GM18858 (cell line): ENCODE results near the gene RUSC1.
A peak's percentile ranks its signal among the peaks of the same experiment; 100 is the strongest.
"Not testable (repeated sequence)": the region's sequence is repeated elsewhere in the genome, so short reads cannot be mapped to it uniquely, and the experiment has no call there.

Source experiments
- ATAC-seq: cut with Tn5 transposase; IDR thresholded peaks from one replicate; pipeline ENCODE4 v1.9.1; 2021; ENCODE audit not compliant: unreplicated experiment

RUSC1 gene, protein sequence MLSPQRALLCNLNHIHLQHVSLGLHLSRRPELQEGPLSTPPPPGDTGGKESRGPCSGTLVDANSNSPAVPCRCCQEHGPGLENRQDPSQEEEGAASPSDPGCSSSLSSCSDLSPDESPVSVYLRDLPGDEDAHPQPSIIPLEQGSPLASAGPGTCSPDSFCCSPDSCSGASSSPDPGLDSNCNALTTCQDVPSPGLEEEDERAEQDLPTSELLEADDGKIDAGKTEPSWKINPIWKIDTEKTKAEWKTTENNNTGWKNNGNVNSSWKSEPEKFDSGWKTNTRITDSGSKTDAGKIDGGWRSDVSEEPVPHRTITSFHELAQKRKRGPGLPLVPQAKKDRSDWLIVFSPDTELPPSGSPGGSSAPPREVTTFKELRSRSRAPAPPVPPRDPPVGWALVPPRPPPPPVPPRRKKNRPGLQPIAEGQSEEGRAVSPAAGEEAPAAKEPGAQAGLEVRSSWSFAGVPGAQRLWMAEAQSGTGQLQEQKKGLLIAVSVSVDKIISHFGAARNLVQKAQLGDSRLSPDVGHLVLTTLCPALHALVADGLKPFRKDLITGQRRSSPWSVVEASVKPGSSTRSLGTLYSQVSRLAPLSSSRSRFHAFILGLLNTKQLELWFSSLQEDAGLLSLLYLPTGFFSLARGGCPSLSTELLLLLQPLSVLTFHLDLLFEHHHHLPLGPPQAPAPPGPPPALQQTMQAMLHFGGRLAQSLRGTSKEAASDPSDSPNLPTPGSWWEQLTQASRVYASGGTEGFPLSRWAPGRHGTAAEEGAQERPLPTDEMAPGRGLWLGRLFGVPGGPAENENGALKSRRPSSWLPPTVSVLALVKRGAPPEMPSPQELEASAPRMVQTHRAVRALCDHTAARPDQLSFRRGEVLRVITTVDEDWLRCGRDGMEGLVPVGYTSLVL

DNA sequence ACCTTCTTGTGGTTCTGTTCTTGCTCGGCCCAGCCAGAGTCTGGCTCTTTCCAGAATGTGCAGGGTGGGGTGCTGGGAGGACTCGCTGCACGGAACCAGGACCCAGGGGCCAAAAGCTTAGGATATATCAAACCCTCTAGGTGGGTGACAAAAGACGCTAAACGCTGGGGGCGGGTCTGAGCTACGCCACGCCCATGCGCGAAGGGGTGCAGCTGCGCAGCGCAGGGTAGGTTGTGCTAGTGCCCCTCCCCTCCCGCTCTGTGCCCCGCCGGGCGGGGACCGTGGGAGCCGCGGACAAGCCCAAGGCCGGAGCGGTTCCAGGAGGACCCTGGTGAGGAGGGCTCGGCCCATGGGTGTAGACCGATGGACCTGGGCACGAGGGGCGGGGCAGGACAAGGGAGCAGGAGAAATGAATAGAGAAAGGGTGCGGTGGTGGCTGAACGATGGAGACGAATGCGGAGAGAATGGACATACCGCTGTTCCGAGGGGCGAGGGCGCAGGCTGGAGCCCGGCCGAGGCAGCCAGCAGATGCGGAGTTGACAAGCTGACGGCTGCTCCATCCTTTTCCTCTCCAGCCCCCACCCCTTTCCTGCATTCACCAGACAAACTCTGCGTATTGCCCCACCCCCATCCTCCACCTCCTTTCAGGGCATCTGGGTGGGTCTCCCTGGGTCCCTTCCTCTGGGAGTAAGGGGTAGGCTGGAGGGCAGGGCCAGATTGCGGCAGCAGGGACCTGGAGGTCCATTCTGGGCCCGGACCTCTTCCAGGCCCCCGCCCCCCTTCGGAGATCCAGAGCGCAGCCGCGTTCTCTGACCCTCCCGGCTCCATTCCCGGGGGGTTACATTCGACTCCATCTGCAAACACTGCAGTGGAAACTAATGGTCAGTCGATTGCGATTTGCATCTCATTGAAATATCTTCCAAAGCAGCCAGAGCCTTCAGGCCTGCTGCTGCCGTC lies at the start of gene RUSC1:
RUSC1 (plus strand) TSS at position 234 of the 957 bp plus-strand sequence. CDS start 880 bp downstream, outside the sequence.
- ATAC-seq, result no peak

DNA sequence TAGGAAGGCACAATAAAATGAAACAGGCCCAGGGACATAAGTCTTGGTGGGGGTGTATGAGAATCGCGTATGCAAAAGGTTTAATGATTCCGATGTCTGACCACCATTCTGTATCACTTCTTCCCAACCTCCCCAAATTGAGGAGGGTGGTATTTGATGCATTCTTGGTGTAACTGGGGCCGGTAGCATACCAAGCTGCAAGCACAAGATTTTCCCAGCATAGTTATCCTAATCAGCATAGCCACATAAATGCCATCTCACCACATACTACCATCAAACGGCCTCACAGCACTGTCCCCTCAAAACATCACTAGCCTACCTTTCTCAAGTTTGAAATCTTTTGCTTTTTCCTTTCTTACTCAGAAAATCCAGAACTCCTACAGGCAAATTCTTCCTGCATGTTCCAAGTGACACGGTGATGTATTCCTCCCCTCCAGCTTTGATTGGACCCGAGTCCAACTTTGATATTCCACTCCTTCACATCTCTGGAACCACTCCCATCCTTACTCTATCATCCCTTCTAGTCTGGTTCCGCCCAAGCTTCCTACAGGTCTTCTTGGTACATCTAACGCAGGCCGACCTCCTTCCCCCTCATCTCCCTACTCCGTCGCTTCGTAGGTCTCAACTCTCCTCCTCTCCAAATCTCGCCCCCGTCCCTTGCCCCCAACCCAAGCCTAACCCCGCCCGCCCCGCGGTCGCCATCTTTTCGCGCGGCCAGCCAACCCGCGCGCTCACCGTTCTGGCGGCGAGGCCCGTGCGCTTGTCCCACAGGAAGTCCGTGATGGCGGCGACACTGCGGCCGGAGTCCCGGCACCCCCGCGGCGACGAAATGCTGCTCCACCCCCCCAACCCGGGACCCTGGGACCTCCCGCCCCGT lies 48.0 kb upstream of the RUSC1 start:
- ATAC-seq, result no peak

DNA sequence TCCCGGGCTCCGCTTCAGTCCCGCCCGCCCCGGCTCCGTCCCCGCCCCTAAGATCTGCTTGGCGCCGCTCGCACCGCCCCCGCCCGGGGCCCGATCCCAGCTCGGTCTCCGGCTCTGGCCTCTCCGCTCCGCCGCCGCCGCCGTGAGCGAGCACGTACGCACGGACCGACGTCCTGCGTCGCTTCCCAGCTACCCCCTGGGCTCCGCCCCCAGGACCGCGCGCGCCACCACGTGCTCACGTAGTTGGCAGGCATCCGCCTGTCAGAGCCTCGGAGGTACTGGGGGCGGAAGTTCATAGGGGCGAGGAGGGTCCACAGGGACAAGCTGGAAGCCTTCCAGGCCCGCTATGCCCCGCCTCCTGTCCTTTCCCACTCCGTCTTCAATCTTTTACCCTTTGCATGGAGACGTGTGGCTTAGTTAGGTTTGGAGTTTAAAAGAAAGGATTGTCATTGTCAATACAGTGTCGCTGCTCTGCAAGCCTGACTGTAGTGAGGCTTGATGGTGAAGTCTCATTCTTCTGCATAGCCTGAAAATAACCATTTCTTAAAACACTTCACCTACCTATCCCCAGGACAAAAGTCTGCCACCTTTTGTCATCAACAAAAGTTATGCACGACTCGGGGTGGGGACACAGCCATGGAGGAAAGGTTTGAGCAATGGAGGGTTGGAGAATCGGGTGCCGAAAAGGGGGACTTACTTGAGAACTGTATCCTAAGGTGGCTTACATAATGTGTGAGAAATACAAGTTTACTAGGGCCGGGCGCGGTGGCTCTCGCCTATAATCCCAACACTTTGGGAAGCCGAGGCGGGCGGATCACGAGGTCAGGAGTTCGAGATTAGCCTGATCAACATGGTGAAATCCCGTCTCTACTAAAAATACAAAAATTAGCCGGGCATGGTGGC lies 47.1 kb upstream of the RUSC1 start, which contains the start of gene CLK2:
CLK2 (minus strand) TSS at position 162 of the 903 bp plus-strand sequence. CDS start 2,527 bp downstream, outside the sequence.
- peak; percentile 59 for ATAC-seq

DNA sequence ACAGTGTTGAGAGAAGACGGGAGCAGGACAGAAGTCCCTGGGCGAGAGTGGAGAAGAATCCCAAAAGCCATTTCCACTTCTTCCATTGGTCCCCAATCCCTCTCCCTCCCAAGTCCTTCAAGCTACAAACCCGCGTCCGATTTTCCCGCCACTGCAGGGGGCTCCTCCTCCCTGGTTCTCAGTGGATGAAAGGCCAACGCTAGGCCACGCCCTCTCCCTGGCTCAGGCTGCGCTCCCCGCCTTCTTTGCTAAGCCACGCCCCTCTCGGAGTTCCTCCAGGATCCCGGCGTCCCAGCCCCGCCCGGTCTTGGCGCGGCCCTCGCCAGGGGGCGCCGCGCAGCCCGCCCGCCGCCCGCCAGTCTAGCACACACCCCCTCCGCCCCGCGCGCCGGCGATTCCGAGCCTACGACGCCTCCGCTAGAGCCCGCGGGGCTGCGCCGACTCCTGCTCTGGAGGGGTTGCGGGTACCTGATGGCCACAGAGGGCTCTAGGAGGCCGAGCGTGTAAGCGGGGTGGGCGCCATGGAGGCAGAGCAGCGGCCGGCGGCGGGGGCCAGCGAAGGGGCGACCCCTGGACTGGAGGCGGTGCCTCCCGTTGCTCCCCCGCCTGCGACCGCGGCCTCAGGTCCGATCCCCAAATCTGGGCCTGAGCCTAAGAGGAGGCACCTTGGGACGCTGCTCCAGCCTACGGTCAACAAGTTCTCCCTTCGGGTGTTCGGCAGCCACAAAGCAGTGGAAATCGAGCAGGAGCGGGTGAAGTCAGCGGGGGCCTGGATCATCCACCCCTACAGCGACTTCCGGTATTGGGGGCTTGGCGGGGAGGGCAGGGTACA lies 43.4 kb upstream of the RUSC1 start, which contains the start of gene HCN3:
HCN3 (plus strand) TSS at position 394 of the 832 bp plus-strand sequence; CDS start at position 522, 128 bp downstream.
- ATAC-seq, result peak; percentile 44

DNA sequence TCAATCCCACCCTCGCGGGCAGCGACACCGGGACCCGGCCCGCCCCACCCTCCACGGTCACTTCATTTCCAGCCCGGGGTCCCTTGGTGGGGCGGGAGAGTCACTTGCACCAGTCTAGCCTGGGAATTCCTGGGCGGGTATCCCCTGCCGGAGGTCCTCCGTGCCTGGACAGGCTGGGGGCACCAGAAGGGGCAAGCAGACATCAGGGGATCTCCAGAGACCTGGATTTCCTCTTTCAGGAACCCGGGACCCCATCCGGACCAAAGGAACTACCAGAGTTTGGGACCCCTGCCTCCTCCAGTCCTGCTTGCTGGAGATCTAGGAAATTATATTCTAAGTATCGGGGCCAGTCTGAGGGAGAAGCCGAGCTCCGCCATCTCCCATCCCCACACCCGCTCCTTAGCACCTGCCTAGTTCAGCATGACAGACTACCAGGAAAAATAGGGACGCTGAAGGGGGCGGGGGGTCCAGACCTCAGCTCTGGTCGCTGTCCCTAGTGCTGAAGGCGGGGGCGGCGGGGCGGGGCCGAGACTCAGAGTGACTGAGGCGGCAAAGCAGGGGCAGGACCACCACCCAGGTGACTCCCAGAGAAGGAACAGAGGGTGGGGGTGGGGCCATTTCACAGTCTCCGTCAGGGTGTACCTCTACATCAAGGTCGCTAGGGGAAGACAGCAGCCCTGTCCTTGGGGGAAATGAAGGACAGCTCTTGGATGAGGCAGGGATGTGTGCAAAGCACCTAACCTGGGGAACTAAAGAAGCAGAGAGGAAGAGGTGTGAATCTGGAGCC lies 42.6 kb upstream of the RUSC1 start:
- no peak for ATAC-seq

DNA sequence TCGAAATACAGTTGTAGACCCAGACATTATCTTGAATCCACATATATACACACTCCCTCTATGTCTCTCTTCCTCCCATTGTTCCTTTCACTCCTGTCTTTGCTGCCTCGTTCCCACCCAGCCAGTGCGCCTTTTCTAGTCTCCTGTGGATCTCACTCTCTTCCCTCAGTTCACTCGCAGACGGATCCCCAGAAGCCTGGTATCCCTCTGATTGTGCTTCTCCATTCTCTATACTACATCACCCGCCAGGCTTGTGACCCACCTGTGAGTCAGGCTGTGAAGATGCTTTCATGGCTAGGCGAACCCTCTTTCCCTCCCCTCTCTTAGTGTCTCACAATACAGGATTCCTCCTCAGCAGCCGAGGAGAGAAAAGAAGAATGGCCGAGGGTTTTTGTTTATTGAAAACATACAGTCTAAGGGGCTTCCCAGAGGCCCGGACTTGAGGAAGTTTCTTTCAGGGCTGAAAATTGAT lies 42.0 kb upstream of the RUSC1 start:
- ATAC-seq, result no peak

DNA sequence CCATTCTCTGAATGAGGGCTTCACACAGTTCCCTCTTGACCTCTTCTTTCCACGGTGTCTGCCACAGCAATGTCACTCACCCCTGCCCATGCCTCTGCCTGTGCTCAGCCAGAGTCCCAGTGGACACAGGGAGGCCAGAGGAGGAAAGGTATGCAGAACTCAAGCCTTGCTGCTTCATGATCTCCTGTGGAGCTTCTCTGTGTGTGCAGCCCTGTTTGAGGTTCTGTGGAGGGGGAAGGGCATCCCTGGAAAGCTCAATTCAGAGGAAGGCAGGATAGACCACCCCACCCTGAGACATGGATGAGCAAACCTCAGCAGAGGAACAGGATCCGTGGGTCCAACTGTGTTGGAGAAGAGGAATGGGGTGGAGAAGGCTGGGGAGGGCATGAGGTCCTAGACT lies 41.4 kb upstream of the RUSC1 start:
- no peak for ATAC-seq

DNA sequence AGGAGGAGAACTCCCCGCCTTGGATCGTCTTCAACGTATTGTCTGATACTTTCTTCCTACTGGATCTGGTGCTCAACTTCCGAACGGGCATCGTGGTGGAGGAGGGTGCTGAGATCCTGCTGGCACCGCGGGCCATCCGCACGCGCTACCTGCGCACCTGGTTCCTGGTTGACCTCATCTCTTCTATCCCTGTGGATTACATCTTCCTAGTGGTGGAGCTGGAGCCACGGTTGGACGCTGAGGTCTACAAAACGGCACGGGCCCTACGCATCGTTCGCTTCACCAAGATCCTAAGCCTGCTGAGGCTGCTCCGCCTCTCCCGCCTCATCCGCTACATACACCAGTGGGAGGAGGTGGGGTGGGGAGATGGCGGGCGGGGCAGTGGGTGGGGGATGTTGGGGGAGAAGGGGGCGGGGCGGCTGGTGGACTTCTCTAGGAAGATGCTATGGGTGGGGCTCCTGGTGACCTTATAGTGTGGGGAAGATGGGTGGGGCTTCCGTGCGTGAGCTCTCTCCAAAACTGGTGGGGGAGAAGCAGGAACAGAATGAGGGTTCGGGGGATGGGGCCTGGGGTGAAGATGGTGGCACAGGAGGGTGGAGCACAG lies 38.1 kb upstream of the RUSC1 start:
- no peak for ATAC-seq

DNA sequence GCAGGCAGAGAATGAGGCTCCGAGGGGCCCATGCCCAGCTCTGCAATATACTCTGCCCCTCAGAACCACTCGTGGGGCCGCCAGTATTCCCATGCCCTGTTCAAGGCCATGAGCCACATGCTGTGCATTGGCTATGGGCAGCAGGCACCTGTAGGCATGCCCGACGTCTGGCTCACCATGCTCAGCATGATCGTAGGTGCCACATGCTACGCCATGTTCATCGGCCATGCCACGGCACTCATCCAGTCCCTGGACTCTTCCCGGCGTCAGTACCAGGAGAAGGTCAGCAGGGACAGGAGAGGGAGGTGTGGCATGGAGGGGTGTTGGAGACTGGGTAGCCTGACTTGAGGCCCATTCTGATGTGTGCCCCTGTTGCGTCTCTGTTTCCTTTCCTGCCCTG lies 36.2 kb upstream of the RUSC1 start:
- no peak for ATAC-seq

DNA sequence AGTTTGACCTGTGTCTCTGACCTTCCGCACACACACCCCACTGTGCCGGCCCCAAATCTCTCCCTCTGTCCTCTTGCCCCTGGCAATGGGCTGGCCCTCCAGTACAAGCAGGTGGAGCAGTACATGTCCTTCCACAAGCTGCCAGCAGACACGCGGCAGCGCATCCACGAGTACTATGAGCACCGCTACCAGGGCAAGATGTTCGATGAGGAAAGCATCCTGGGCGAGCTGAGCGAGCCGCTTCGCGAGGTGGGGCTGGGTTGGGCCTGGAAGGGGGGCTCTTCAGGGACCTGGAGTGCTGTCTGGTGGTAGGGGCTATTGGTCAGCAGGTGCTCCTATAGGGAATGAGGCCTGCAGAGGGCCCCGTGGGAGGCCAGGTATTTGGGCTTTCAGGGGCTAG lies 35.6 kb upstream of the RUSC1 start:
- no peak for ATAC-seq

DNA sequence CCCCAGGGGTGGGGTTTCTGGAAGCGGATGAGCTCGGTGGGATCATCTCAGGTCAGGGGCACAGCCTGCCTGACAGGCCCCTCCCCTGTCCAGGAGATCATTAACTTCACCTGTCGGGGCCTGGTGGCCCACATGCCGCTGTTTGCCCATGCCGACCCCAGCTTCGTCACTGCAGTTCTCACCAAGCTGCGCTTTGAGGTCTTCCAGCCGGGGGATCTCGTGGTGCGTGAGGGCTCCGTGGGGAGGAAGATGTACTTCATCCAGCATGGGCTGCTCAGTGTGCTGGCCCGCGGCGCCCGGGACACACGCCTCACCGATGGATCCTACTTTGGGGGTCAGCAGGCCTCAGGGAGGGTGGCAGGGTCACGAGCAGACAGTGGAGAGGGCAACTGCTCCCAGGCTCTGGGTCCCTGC lies 35.1 kb upstream of the RUSC1 start:
- ATAC-seq, result no peak

DNA sequence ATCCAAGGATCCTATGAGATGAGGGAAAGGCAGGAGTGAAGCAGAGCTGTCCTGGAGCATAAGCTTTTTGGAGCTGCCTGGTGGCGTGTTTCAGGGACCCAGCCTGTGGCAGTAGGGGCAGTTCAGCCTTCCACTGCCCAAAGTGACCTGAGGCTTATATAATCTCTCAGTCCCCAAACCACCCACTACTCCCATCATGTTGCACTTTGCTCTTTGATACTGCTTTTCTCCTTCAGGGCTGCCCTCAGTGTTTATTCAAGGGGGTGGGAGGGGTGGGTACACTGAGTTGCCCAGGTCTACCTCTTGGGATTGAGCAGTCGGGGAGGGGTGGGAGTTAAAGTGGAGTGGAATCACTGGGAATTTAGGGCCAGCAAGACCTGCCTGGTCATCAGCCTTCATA lies 34.1 kb upstream of the RUSC1 start:
- ATAC-seq, result no peak

DNA sequence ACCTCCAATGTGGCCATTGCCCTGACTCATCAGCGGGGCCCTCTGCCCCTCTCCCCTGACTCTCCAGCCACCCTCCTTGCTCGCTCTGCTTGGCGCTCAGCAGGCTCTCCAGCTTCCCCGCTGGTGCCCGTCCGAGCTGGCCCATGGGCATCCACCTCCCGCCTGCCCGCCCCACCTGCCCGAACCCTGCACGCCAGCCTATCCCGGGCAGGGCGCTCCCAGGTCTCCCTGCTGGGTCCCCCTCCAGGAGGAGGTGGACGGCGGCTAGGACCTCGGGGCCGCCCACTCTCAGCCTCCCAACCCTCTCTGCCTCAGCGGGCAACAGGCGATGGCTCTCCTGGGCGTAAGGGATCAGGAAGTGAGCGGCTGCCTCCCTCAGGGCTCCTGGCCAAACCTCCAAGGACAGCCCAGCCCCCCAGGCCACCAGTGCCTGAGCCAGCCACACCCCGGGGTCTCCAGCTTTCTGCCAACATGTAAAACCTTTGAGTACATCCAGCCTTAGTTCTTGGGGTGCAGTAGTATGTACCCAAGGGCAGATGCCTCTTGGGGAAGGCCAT lies 32.6 kb upstream of the RUSC1 start:
- no peak for ATAC-seq

DNA sequence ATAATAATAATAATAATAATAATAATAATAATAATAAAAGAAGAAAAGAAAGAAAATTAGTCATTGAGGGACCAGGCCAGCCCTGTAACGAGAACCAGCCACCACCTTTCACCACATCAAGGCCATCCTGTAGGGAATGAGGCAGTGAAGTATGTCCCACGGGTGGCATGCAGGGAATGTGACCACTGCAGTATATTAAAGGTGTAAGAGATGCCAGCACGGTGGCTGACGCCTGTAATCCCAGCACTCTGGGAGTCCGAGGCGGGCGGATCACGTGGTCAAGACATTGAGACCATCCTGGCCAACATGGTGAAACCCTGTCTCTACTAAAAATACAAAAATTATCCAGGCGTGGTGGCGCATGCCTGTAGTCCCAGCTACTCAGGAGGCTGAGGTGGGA lies 29.7 kb upstream of the RUSC1 start:
- ATAC-seq, result not testable (repeated sequence)

DNA sequence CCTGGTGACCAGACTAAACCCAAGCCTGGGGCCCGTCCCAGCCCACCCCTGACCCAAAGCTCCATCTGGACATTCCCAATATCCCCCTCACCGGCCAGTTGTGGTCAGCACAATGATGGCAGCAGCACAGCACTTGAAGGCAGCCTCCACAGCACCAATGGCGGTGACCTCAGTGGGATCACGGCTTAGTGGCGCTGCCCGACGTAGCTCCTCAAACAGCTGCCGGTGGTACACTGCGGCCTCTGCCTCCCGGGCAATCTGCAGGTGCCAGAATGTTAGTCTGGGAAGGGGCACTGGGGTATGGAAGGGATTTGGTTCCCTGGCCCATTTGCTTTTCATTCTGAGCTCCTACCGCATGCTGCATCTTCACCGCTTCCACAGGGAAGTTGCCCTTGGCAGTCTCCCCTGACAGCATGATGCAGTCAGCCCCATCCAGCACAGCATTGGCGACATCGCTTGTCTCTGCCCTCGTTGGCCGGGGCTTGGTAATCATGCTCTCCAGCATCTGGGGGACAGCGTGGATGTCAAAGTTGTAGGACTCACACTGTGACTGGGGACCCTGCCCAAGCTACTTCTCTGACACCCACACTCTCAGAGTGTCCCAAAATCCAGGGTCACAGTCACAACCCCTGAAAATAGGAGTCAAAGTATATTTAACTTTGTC lies 27.5 kb upstream of the RUSC1 start:
- ATAC-seq, result no peak
